Measurements from ENCODE around the gene ZC3H4.

Gene ZC3H4

DNA sequence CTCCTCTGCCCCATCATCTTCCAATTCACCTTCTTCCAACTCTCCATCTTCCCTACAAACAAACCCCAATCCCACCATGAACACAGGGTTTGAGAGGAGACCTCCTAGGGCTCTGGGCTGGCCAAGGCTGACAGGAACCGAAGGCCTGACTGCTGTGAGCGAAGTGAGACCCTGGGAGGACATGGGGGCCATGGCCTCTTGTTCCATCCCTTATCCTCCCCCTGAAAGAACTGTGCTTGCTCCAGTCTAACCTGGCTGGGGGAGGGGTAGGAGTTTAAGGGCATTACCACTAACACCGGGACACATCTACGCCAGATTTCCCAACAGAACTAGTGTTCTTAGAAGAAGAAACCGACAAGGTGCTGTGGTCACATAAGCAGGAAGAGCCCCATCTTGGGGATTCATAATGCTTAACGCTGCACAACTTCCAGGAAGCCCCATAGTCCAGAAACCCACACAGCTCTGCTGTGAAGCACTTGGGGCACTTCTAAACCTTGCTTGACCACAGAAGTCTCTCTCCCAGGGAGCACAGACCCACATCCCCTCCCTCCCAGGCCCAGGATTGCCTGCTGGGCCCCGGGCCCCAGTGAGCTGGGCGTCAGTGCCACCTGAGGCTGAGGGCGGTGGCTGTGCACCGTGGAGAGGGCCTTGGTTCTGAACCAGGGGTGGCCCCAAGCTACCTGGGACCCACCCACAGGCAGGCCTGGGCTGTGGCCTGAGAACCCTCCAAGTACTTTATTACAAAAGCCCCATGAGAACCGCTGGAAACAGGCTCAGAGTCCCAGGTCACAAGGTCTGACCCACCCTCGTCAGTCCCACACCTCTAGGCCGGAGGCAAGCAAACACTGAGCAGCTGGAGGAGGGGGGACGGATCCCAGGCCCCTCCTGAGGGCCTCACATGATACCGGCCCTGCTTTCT is 18.8 kb downstream of the ZC3H4 start:
- no peak overlapping the region for H3K4me3 ChIP-seq (ENCODE audit: low read depth, low read length)
- no peak for TF ChIP-seq CTCF (IDR thresholded peaks at IDR 0.05; ENCODE audit: borderline replicate concordance, insufficient read depth, low read depth, low read length)

DNA sequence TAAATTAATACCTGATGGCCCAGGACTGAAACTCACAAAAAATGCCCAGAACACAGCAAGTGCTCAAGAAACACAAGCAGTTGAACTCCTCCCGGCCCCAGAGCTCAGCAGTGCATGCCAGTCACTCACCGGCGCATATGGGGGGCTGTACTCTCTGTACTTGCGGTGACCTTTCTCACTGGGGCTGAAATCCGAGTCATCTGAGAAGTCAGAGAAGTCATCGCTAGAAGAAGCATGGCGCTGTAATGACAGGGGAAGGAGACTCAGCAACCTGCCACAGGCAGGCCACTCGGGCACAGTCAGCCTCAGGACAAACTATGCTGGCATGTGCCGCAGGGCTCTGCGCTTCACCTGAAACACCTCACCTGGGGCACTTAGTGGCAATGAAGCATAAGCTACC is 19.7 kb downstream of the ZC3H4 start:
- no peak overlapping the region for H3K4me3 ChIP-seq (ENCODE audit: low read depth, low read length)
- 0 out of 2 replicates have a peak, but pooled peaks have one; percentile 6 for TF ChIP-seq CTCF (IDR thresholded peaks at IDR 0.05; ENCODE audit: borderline replicate concordance, insufficient read depth, low read depth, low read length)

GRCh38 chr19:47093254-47093653 is 20.3 kb downstream of the ZC3H4 start:
- H3K4me3 ChIP-seq (ENCODE audit: low read depth, low read length) = no peak overlapping the region
- no peak for TF ChIP-seq CTCF (IDR thresholded peaks at IDR 0.05; ENCODE audit: borderline replicate concordance, insufficient read depth, low read depth, low read length)

GRCh38 chr19:47089767-47090350 is 23.7 kb downstream of the ZC3H4 start:
- no peak overlapping the region for H3K4me3 ChIP-seq (ENCODE audit: low read depth, low read length)
- no peak for TF ChIP-seq CTCF (IDR thresholded peaks at IDR 0.05; ENCODE audit: borderline replicate concordance, insufficient read depth, low read depth, low read length)

- H3K4me3 ChIP-seq (ENCODE audit: low read depth, low read length) = no peak overlapping the region
- no peak for TF ChIP-seq CTCF (IDR thresholded peaks at IDR 0.05; ENCODE audit: borderline replicate concordance, insufficient read depth, low read depth, low read length)
These were observed 27.3 kb downstream of the ZC3H4 start for GRCh38 chr19:47086280-47086679.

- H3K4me3 ChIP-seq (ENCODE audit: low read depth, low read length) = no peak overlapping the region
- TF ChIP-seq CTCF (IDR thresholded peaks at IDR 0.05; ENCODE audit: borderline replicate concordance, insufficient read depth, low read depth, low read length) = no peak
These were observed 28.6 kb downstream of the ZC3H4 start for GRCh38 chr19:47084879-47085439.

All from GM12875 (cell line).